CD4-positive, alpha-beta T cell treated with Interleukin-2 at 100 ng/mL for 4 hours (primary cell): ENCODE measurements around the gene NHEJ1.

Experiments
- DNase-seq: peaks from one replicate; pipeline ENCODE4 v3.0.0-alpha.2; 2020; ENCODE audit warnings: low spot score

The NHEJ1 gene

GRCh38 chr2:219182331-219183150 is 21.9 kb upstream of the NHEJ1 start:
- no peak for DNase-seq

- no peak for DNase-seq
Measured at GRCh38 chr2:219181531-219181930, 20.9 kb upstream of the NHEJ1 start.

GRCh38 chr2:219180961-219181360 is 20.3 kb upstream of the NHEJ1 start:
- no peak for DNase-seq

GRCh38 chr2:219179601-219180465 is 19.2 kb upstream of the NHEJ1 start:
- no peak for DNase-seq

- DNase-seq, result peak; percentile 24
Measured at GRCh38 chr2:219178377-219179175, 18.0 kb upstream of the NHEJ1 start.

GRCh38 chr2:219177552-219178376 is 17.1 kb upstream of the NHEJ1 start, which contains the start of gene RETREG2:
Gene RETREG2 (plus strand): TSS chr2:219178275. CDS start chr2:219178353, 78 bp downstream.
- peak; percentile 91 for DNase-seq

- DNase-seq, result peak; percentile 87
Measured at GRCh38 chr2:219176818-219177551, 16.4 kb upstream of the NHEJ1 start, which contains the start of gene CNPPD1. Gene CNPPD1 (minus strand): TSS chr2:219176925. CDS start chr2:219176828, 97 bp downstream.

GRCh38 chr2:219175928-219176817 is 15.6 kb upstream of the NHEJ1 start:
- peak; percentile 23 for DNase-seq

GRCh38 chr2:219175486-219175885 is 14.9 kb upstream of the NHEJ1 start:
- DNase-seq, result no peak

GRCh38 chr2:219174801-219175200 is 14.2 kb upstream of the NHEJ1 start:
- DNase-seq, result no peak

GRCh38 chr2:219174146-219174545 is 13.5 kb upstream of the NHEJ1 start:
- no peak for DNase-seq

- no peak for DNase-seq
Measured at GRCh38 chr2:219173176-219173575, 12.6 kb upstream of the NHEJ1 start.

GRCh38 chr2:219172231-219173154 is 11.9 kb upstream of the NHEJ1 start:
- no peak for DNase-seq

- peak; percentile 63 for DNase-seq
Measured at GRCh38 chr2:219171231-219171651, 10.6 kb upstream of the NHEJ1 start.

- DNase-seq, result no peak
Measured at GRCh38 chr2:219169930-219170654, 9.5 kb upstream of the NHEJ1 start, which contains the start of gene SLC23A3. Gene SLC23A3 (minus strand): TSS chr2:219170029. CDS start chr2:219169984, 45 bp downstream.

GRCh38 chr2:219168932-219169331 is 8.3 kb upstream of the NHEJ1 start:
- no peak for DNase-seq

GRCh38 chr2:219168526-219168925 is 7.9 kb upstream of the NHEJ1 start:
- DNase-seq, result no peak
